ENCODE measurements around the gene TCEANC.

DNA sequence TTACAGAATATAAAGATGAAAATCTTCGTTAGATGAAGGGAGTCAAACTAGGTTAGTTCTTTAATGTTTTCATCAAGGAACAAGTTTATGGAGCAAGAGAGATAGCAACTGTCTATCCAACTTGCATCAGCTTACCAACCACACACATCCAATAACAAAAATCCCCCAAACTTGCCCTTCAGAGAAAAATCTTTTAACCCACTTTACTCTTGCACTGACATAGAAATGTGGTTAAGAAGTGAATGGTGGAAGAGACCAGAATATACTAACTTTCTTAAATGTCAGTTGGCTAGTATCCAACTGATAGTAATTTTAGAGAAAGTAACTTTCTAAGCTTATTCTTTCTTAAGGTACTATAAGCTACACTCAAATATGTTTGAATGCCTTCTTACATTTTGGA is 34.3 kb downstream of the TCEANC start:
- TF ChIP-seq, protein P1, sequence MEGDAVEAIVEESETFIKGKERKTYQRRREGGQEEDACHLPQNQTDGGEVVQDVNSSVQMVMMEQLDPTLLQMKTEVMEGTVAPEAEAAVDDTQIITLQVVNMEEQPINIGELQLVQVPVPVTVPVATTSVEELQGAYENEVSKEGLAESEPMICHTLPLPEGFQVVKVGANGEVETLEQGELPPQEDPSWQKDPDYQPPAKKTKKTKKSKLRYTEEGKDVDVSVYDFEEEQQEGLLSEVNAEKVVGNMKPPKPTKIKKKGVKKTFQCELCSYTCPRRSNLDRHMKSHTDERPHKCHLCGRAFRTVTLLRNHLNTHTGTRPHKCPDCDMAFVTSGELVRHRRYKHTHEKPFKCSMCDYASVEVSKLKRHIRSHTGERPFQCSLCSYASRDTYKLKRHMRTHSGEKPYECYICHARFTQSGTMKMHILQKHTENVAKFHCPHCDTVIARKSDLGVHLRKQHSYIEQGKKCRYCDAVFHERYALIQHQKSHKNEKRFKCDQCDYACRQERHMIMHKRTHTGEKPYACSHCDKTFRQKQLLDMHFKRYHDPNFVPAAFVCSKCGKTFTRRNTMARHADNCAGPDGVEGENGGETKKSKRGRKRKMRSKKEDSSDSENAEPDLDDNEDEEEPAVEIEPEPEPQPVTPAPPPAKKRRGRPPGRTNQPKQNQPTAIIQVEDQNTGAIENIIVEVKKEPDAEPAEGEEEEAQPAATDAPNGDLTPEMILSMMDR (IDR thresholded peaks at IDR 0.05), result no peak
- TF ChIP-seq EP300 (IDR thresholded peaks at IDR 0.05) (no peak), POLR2A (IDR thresholded peaks at IDR 0.05) (no peak), POLR2AphosphoS5 (IDR thresholded peaks at IDR 0.05) (no peak)

All from gastroesophageal sphincter (tissue), 3 donors.